WTC11 (cell line): ENCODE data around the gene SLBP. TPM values are rescaled to one million over a fixed set of nuclear protein-coding genes. Genes with fewer than 3 reads are reported as not detected.

Experiments used
- ATAC-seq: fragments of 200-7000 bp; cut with Tn5 transposase; 2 replicates; pipeline ENCODE4 v1.10.0; 2021; ENCODE audit warnings: mild to moderate bottlenecking, moderate library complexity
- CTCF ChIA-PET: fragments of 300-600 bp; sonication (Branson Sonifier 250); formaldehyde crosslinking; loops from one replicate; lab custom pipeline; 2021; ENCODE audit warnings: antibody characterized with exemption; lab: Charles Lee
- POLR2A ChIA-PET: fragments of 350-600 bp; sonication (Branson Sonifier 250); formaldehyde crosslinking; loops from one replicate; lab custom pipeline; 2021; ENCODE audit warnings: antibody characterized with exemption; lab: Charles Lee
- DNase-seq: peaks from one replicate; pipeline ENCODE4 v3.0.0; 2021; ENCODE audit warnings: low spot score
- H3K27ac Mint-ChIP-seq: 2 replicates; pipeline ENCODE4 v1.8.0; 2021; ENCODE audit warnings: mixed read lengths
- H3K27me3 Mint-ChIP-seq: 2 replicates; pipeline ENCODE4 v1.8.0; 2021; ENCODE audit warnings: low read depth, mild to moderate bottlenecking, moderate library complexity, mixed read lengths
- H3K36me3 Mint-ChIP-seq: 2 replicates; pipeline ENCODE4 v1.8.0; 2021; ENCODE audit warnings: mixed read lengths
- H3K4me1 Mint-ChIP-seq: 2 replicates; pipeline ENCODE4 v1.8.0; 2022; ENCODE audit warnings: mixed read lengths
- H3K4me3 Mint-ChIP-seq: 2 replicates; pipeline ENCODE4 v1.8.0; 2021; ENCODE audit warnings: mild to moderate bottlenecking, moderate library complexity, mixed read lengths
- H3K9me3 Mint-ChIP-seq: 2 replicates; pipeline ENCODE4 v1.8.0; 2021; ENCODE audit warnings: mixed read lengths
- ARID4B ChIP-seq: sonication (generic); formaldehyde crosslinking; IDR thresholded peaks from 2 replicates; pipeline ENCODE4 v1.8.0; 2023; ENCODE audit warnings: missing genetic modification reagents, mild to moderate bottlenecking, borderline replicate concordance
- ATF6 ChIP-seq: sonication (generic); formaldehyde crosslinking; IDR thresholded peaks from 2 replicates; pipeline ENCODE4 v1.8.1; 2023; ENCODE audit warnings: mild to moderate bottlenecking, missing genetic modification reagents
- ELF4 ChIP-seq: sonication (generic); formaldehyde crosslinking; IDR thresholded peaks from 2 replicates; pipeline ENCODE4 v1.8.1; 2022; ENCODE audit warnings: low read depth, mild to moderate bottlenecking, moderate library complexity, missing genetic modification reagents
- HMGXB4 ChIP-seq: sonication (generic); formaldehyde crosslinking; IDR thresholded peaks from 2 replicates; pipeline ENCODE4 v1.8.1; 2023; ENCODE audit warnings: mild to moderate bottlenecking, moderate library complexity, missing genetic modification reagents
- IRF1 ChIP-seq: sonication (generic); formaldehyde crosslinking; IDR thresholded peaks from 2 replicates; pipeline ENCODE4 v1.8.0; 2023; ENCODE audit warnings: missing genetic modification reagents
- MYBL2 ChIP-seq: sonication (generic); formaldehyde crosslinking; IDR thresholded peaks from 2 replicates; pipeline ENCODE4 v1.8.1; 2023; ENCODE audit warnings: mild to moderate bottlenecking, moderate library complexity, missing genetic modification reagents
- TEAD1 ChIP-seq: sonication (generic); formaldehyde crosslinking; IDR thresholded peaks from 2 replicates; pipeline ENCODE4 v1.8.0; 2022; ENCODE audit warnings: mild to moderate bottlenecking, missing genetic modification reagents
- ZNF121 ChIP-seq: sonication (generic); formaldehyde crosslinking; IDR thresholded peaks from 2 replicates; pipeline ENCODE4 v1.8.0; 2023; ENCODE audit warnings: missing genetic modification reagents
- ZNF317 ChIP-seq: sonication (generic); formaldehyde crosslinking; IDR thresholded peaks from 2 replicates; pipeline ENCODE4 v1.8.1; 2023; ENCODE audit warnings: low read depth, mild to moderate bottlenecking, moderate library complexity, missing genetic modification reagents, borderline replicate concordance
- ZNF423 ChIP-seq: fragments of 250-450 bp; sonication (Bioruptor Pico); IDR thresholded peaks from 2 replicates; pipeline ENCODE4 v2.1.2; 2022; ENCODE audit warnings: mild to moderate bottlenecking, moderate library complexity
- total RNA-seq: library from RNA; stranded (reverse); gene quantifications from 3 replicates; pipeline ENCODE4 v1.2.3, GENCODE V29; 2021

Gene SLBP
- total RNA-seq, 1 experiment from 2014 or later = 40.2 TPM

GRCh38 chr4:1664141-1664540 is 48.0 kb downstream of the SLBP start:
- CTCF ChIA-PET = no interaction called here
- no peak overlapping the region for H3K4me3 Mint-ChIP-seq
- POLR2A ChIA-PET = no interaction called here
- ATAC-seq = no peak
- no peak for DNase-seq
- H3K27ac Mint-ChIP-seq = no peak overlapping the region
- no peaks in the 10 kb centered on the region for H3K9me3 Mint-ChIP-seq
- TF ChIP-seq MYBL2 (CRISPR knock-in tag) (no peak), TEAD1 (CRISPR knock-in tag) (no peak), ARID4B (CRISPR knock-in tag) (no peak), ELF4 (CRISPR knock-in tag) (no peak), HMGXB4 (CRISPR knock-in tag) (no peak), ZNF423 (CRISPR knock-in tag) (no peak), IRF1 (CRISPR knock-in tag) (no peak), ATF6 (no peak), ZNF317 (no peak)
- peaks cover 9% of the 10 kb centered on the region for H3K4me1 Mint-ChIP-seq
- H3K27me3 Mint-ChIP-seq = no peaks in the 10 kb centered on the region
- H3K36me3 Mint-ChIP-seq = no peaks in the 10 kb centered on the region

GRCh38 chr4:1663549-1663948 is 48.6 kb downstream of the SLBP start:
- POLR2A ChIA-PET = no interaction called here
- no peak for DNase-seq

More at GRCh38 chr4:1663549-1663948, 48.6 kb downstream of the SLBP start:
- no peak overlapping the region for H3K4me3 Mint-ChIP-seq
- H3K27ac Mint-ChIP-seq = no peak overlapping the region
- no peaks in the 10 kb centered on the region for H3K36me3 Mint-ChIP-seq
- no peaks in the 10 kb centered on the region for H3K27me3 Mint-ChIP-seq
- ATAC-seq = no peak
- H3K4me1 Mint-ChIP-seq = peaks cover 5% of the 10 kb centered on the region
- TF ChIP-seq ZNF121 (CRISPR knock-in tag) (peak; percentile 71; the same call in 1 of the 2 replicates), HMGXB4 (CRISPR knock-in tag) (no peak)
- CTCF ChIA-PET = no interaction called here
- H3K9me3 Mint-ChIP-seq = no peaks in the 10 kb centered on the region
